Fibroblast of lung (primary cell): Measurements from ENCODE around the gene MID1. TPM values are rescaled to one million over a fixed set of nuclear protein-coding genes. Genes with fewer than 3 reads are reported as not detected.

Experiments
- DNase-seq, 2 donors: peaks; one replicate each; pipeline versions ENCODE4 v3.0.0 to v3.0.0-alpha.2; 2010; ENCODE audit warnings: low read depth in 2 of 2
- H2AFZ ChIP-seq: 2 replicates; pipeline ENCODE4 v1.5.1; 2012; ENCODE audit warnings: low read length, control low read depth, inconsistent platforms
- H3K27ac ChIP-seq: 2 replicates; pipeline ENCODE4 v1.5.1; 2011; ENCODE audit warnings: low read length, control low read depth; ENCODE audit not compliant: insufficient read depth
- H3K27me3 ChIP-seq: 2 replicates; pipeline ENCODE4 v1.5.1; 2011; ENCODE audit warnings: mild to moderate bottlenecking, low read length; ENCODE audit not compliant: control insufficient read depth, insufficient read depth
- H3K36me3 ChIP-seq: 2 replicates; pipeline ENCODE4 v1.5.1; 2011; ENCODE audit warnings: low read length; ENCODE audit not compliant: control insufficient read depth, insufficient read depth
- H3K4me1 ChIP-seq: 2 replicates; pipeline ENCODE4 v1.5.1; 2011; ENCODE audit warnings: low read length; ENCODE audit not compliant: control insufficient read depth, insufficient read depth; ENCODE audit errors: extremely low read depth
- H3K4me2 ChIP-seq: 2 replicates; pipeline ENCODE4 v1.5.1; 2011; ENCODE audit warnings: low read length, control low read depth; ENCODE audit not compliant: insufficient read depth; ENCODE audit errors: extremely low read depth
- H3K4me3 ChIP-seq, 4 experiments: fragments of 200-600 bp in 1 of 4; sonication (generic) in 1 of 4; replicated peaks in 1 of 4; 2 replicates each; pipeline ENCODE4 v1.5.1; 2011 to 2016; ENCODE audit warnings: low read length in 4 of 4, low read depth in 3 of 4, mild to moderate bottlenecking in 3 of 4, control low read depth in 2 of 4, inconsistent platforms in 1 of 4, mixed read lengths in 1 of 4; ENCODE audit not compliant: insufficient read depth in 1 of 4; ENCODE audit errors: control extremely low read depth in 1 of 4
- H3K79me2 ChIP-seq: 2 replicates; pipeline ENCODE4 v1.5.1; 2012; ENCODE audit warnings: mild to moderate bottlenecking, low read length, inconsistent platforms; ENCODE audit not compliant: control insufficient read depth, insufficient read depth
- H3K9ac ChIP-seq: 2 replicates; pipeline ENCODE4 v1.5.1; 2011; ENCODE audit warnings: mild to moderate bottlenecking, low read length, control low read depth; ENCODE audit not compliant: insufficient read depth
- H3K9me3 ChIP-seq: 2 replicates; pipeline ENCODE4 v1.5.1; 2012; ENCODE audit warnings: low read depth, low read length; ENCODE audit not compliant: control insufficient read depth, insufficient read depth
- H4K20me1 ChIP-seq: 2 replicates; pipeline ENCODE4 v1.5.1; 2011; ENCODE audit warnings: low read length; ENCODE audit not compliant: control insufficient read depth, insufficient read depth; ENCODE audit errors: extremely low read depth
- CTCF ChIP-seq, 2 donors: IDR thresholded peaks in 1 of 2; conservative IDR thresholded peaks in 1 of 2; 1 replicate in 1 of 2; 2 replicates in 1 of 2; pipeline ENCODE4 v1.5.1; 2011 to 2012; ENCODE audit warnings: low read length in 2 of 2, control low read depth in 1 of 2, inconsistent platforms in 1 of 2, low read depth in 1 of 2, mild to moderate bottlenecking in 1 of 2
- EZH2 ChIP-seq: IDR thresholded peaks from 2 replicates; pipeline ENCODE4 v1.5.1; 2012; ENCODE audit warnings: low read length, control low read depth, mild to moderate bottlenecking; ENCODE audit errors: missing control alignments
- polyA plus RNA-seq, 2 donors: library from polyadenylated mRNA; depleted of rRNA in 1 of 2; stranded (reverse) in 1 of 2; unstranded in 1 of 2; fragments of >200 nt; gene quantifications; 2 replicates each; pipeline ENCODE4 v1.2.1, GENCODE V29; 2011 to 2012; ENCODE audit warnings: missing spikeins in 1 of 2
- total RNA-seq: library from RNA; depleted of rRNA; stranded (reverse); fragments of >200 nt; gene quantifications from 2 replicates; pipeline ENCODE4 v1.2.1, GENCODE V29; 2014

The MID1 gene
- total and polyA plus RNA-seq, 2 donors (not counting 1 experiment from before 2014, with no cell fraction given) = 20.3 to 27.7 TPM

- Histone ChIP-seq H3K9me3 (no peaks in the 10 kb centered on the region), H3K4me1 (no peaks in the 10 kb centered on the region), H3K27me3 (no peaks in the 10 kb centered on the region), H3K27ac (no peak overlapping the region), H3K36me3 (no peaks in the 10 kb centered on the region), H2AFZ (no peak overlapping the region), H3K4me2 (no peak overlapping the region), H3K9ac (no peak overlapping the region), H4K20me1 (no peaks in the 10 kb centered on the region), H3K79me2 (no peaks in the 10 kb centered on the region), H3K4me3 (no peak overlapping the region)
- no peak for DNase-seq
- TF ChIP-seq EZH2 = no peak
- TF ChIP-seq CTCF (conservative IDR thresholded peaks at IDR 0.05 in 1 of 2, IDR thresholded peaks at IDR 0.05 in 1 of 2; ENCODE audit: low read depth in 1 of 2, low read length in 2 of 2) = no peak
Observed at GRCh38 chrX:10508891-10509290, 111.5 kb downstream of the MID1 start.

DNA sequence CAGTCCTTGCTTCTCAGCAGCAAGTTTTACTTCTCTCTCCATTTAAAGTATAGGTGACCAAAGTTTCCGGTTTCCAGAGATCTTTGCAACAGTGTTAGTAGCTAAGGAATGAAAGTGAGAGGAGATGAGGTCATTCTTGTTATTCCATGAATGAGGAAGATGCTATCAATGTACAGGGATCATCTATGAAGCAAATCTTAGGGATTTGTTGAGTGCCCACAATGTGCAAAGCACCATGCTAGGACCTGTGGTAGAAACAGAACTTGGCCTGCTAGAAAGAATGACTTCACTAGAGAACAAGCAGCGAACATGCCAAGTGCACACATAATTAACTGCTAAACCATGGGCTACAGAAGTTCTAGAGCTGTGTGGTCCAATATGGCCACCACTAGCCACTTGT lies 112.5 kb downstream of the MID1 start:
- Histone ChIP-seq H3K4me1 (no peaks in the 10 kb centered on the region), H3K27ac (no peak overlapping the region), H3K27me3 (no peaks in the 10 kb centered on the region), H2AFZ (no peak overlapping the region), H3K36me3 (no peaks in the 10 kb centered on the region), H3K9me3 (no peaks in the 10 kb centered on the region), H3K79me2 (no peaks in the 10 kb centered on the region), H3K4me2 (no peak overlapping the region), H3K4me3 (no peak overlapping the region), H4K20me1 (no peaks in the 10 kb centered on the region), H3K9ac (no peak overlapping the region)
- no peak for TF ChIP-seq CTCF (conservative IDR thresholded peaks at IDR 0.05 in 1 of 2, IDR thresholded peaks at IDR 0.05 in 1 of 2; ENCODE audit: low read depth in 1 of 2, low read length in 2 of 2)
- no peak for TF ChIP-seq EZH2
- peak in 1 of 2 donors; percentile 76 for DNase-seq

DNA sequence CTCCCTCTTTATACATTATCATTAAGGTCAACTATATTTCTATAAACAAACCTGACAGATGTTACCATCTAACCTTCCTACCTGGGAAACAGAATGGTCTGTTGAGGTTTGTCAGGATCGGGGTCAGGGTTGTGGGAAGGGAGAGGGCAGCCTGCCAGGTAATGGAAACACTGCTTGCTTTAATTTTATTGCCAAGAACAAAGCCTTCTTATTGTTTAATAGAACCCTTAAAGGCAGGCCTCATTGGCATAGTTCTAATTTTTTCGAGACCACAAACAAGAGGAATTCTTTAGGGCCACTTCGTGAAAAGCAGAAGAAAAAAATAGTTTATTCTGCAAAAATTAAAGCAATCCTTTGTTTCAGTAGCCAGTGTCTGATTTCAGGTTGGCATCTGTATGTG lies 113.2 kb downstream of the MID1 start:
- Histone ChIP-seq H3K27me3 (no peaks in the 10 kb centered on the region), H2AFZ (no peak overlapping the region), H3K9ac (no peak overlapping the region), H3K27ac (no peak overlapping the region), H3K79me2 (no peaks in the 10 kb centered on the region), H4K20me1 (no peaks in the 10 kb centered on the region), H3K4me3 (no peak overlapping the region), H3K9me3 (no peaks in the 10 kb centered on the region), H3K36me3 (no peaks in the 10 kb centered on the region), H3K4me2 (no peak overlapping the region), H3K4me1 (no peaks in the 10 kb centered on the region)
- TF ChIP-seq EZH2 (no peak), CTCF (conservative IDR thresholded peaks at IDR 0.05 in 1 of 2, IDR thresholded peaks at IDR 0.05 in 1 of 2; ENCODE audit: low read depth in 1 of 2, low read length in 2 of 2) (no peak)
- peak in 1 of 2 donors; percentile 80 for DNase-seq
